HL-60 (cell line): Measurements from ENCODE around the gene KCNK15.
A peak's percentile ranks its signal among the peaks of the same experiment; 100 is the strongest.

Source experiments
- DNase-seq, 2 experiments: peaks; one replicate each; pipeline ENCODE4 v3.0.0-alpha.2; 2010 to 2020; ENCODE audit warnings: low read depth in 1 of 2, low spot score in 1 of 2
- H3K27ac ChIP-seq: fragments of 250-450 bp; sonication (Bioruptor Pico); replicated peaks from 2 replicates; pipeline ENCODE4 v1.5.1; 2020; ENCODE audit warnings: mild to moderate bottlenecking, moderate library complexity
- H3K27me3 ChIP-seq: fragments of 250-450 bp; sonication (Bioruptor Pico); 2 replicates; pipeline ENCODE4 v1.5.1; 2021; ENCODE audit warnings: mild to moderate bottlenecking, moderate library complexity; ENCODE audit not compliant: insufficient read depth, poor library complexity, severe bottlenecking
- H3K4me3 ChIP-seq: replicated peaks from 2 replicates; pipeline ENCODE4 v1.5.1; 2011; ENCODE audit warnings: mild to moderate bottlenecking, control low read depth, low read length; ENCODE audit not compliant: insufficient read depth
- GABPA ChIP-seq: IDR thresholded peaks from 2 replicates; pipeline ENCODE4 v1.6.1; 2012; ENCODE audit warnings: low read depth
- POLR2AphosphoS5 ChIP-seq: IDR thresholded peaks from 2 replicates; pipeline ENCODE4 v1.6.1; 2012; ENCODE audit warnings: low read depth
- REST ChIP-seq: IDR thresholded peaks from 2 replicates; pipeline ENCODE4 v1.6.1; 2012; ENCODE audit warnings: low read depth; ENCODE audit not compliant: insufficient replicate concordance
- SPI1 ChIP-seq: IDR thresholded peaks from 2 replicates; pipeline ENCODE4 v1.6.1; 2012; ENCODE audit warnings: low read depth, mild to moderate bottlenecking, borderline replicate concordance
- TF ChIP-seq, protein P1 (sequence below): IDR thresholded peaks from one replicate; pipeline ENCODE4 v1.5.1; 2011; ENCODE audit warnings: low read length, control low read depth, inconsistent platforms; ENCODE audit not compliant: insufficient read depth

Gene KCNK15

GRCh38 chr20:44754554-44754953 lies 8.9 kb downstream of the KCNK15 start:
- no peak for DNase-seq
- Histone ChIP-seq H3K27me3 (peaks cover 3% of the 10 kb centered on the region), H3K27ac (no peak overlapping the region), H3K4me3 (no peak overlapping the region)
- no peak for TF ChIP-seq REST

DNA sequence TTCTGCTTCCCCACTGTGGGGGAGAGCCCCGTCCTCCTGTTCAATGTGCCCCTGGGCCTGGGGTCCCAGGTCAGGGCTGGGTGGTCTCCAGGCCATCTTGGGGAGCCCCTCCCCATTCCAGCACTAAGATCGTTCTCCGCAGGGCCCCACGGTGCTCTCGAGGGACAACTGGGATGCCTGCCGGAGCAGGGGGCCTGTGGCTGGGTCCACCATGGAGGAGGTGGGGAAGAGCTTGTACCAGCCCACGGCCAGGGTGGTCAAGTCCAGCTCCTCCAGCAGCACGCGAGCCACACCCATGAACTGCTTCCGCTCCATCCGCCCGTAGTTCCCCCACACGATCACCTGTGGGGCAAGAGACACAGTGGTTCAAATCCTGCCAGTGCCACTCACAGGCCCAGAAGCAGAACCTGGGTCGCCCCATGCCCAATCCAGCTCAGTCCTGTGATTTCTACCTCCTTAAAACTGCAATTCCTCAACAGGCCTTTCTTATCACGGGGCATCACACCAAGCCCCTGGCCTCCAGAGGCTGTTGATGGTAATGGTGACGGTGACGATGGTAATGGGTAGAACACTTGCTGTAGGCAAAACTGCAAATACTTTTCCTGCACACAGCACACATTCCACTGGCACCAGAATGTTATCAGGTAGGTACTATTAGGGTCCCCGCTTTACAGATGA lies 10.5 kb downstream of the KCNK15 start:
- H3K27ac ChIP-seq: no peak overlapping the region
- H3K4me3 ChIP-seq: no peak overlapping the region
- H3K27me3 ChIP-seq: peaks cover 3% of the 10 kb centered on the region
- no peak for DNase-seq
- no peak for TF ChIP-seq POLR2AphosphoS5
- TF ChIP-seq SPI1: no peak
- no peak for TF ChIP-seq REST
- TF ChIP-seq GABPA: no peak

DNA sequence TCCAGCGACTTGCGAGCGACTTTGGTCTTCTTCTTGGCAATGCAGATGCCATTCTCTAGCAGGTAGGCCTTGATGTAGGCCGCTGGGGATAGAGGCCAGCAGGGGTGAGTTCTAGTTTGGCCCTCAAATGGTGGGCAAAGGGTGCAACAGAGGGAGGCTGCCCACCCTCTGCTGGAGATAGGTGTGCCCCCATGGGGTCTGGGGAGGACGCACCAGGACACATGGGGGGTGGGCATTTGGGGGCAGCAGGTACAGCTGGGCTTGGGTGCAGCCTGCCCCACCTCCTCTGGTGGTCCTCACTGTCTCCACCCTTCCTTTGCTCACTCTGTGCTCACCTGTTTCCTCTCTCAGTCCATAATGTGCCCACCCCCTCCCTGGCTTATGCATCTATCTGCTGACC lies 11.3 kb downstream of the KCNK15 start:
- H3K27me3 ChIP-seq: peaks cover 3% of the 10 kb centered on the region
- TF ChIP-seq GABPA (no peak), SPI1 (no peak), POLR2AphosphoS5 (no peak)

GRCh38 chr20:44758247-44759101 lies 12.8 kb downstream of the KCNK15 start:
- H3K27me3 ChIP-seq: peaks cover 3% of the 10 kb centered on the region
- peak in 1 of 2 experiments; percentile 5 for DNase-seq
- TF ChIP-seq SPI1 (peak; percentile 44; the same call in 1 of the 2 replicates), REST (no peak), POLR2AphosphoS5 (no peak)
- TF ChIP-seq, protein P1, sequence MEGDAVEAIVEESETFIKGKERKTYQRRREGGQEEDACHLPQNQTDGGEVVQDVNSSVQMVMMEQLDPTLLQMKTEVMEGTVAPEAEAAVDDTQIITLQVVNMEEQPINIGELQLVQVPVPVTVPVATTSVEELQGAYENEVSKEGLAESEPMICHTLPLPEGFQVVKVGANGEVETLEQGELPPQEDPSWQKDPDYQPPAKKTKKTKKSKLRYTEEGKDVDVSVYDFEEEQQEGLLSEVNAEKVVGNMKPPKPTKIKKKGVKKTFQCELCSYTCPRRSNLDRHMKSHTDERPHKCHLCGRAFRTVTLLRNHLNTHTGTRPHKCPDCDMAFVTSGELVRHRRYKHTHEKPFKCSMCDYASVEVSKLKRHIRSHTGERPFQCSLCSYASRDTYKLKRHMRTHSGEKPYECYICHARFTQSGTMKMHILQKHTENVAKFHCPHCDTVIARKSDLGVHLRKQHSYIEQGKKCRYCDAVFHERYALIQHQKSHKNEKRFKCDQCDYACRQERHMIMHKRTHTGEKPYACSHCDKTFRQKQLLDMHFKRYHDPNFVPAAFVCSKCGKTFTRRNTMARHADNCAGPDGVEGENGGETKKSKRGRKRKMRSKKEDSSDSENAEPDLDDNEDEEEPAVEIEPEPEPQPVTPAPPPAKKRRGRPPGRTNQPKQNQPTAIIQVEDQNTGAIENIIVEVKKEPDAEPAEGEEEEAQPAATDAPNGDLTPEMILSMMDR: no peak
- H3K4me3 ChIP-seq: no peak overlapping the region
- H3K27ac ChIP-seq: no peak overlapping the region

More for the DNA sequence above, 11.3 kb downstream of the KCNK15 start:
- no peak overlapping the region for H3K4me3 ChIP-seq
- DNase-seq: no peak
- no peak overlapping the region for H3K27ac ChIP-seq
